WTC11 (cell line): ENCODE data around the gene BOC. TPM values are rescaled to one million over a fixed set of nuclear protein-coding genes. Genes with fewer than 3 reads are reported as not detected.

Experiments
- ATAC-seq: fragments of 200-7000 bp; cut with Tn5 transposase; 2 replicates; pipeline ENCODE4 v1.10.0; 2021; ENCODE audit warnings: mild to moderate bottlenecking, moderate library complexity
- CTCF ChIA-PET: fragments of 300-600 bp; sonication (Branson Sonifier 250); formaldehyde crosslinking; loops from one replicate; lab custom pipeline; 2021; ENCODE audit warnings: antibody characterized with exemption; lab: Charles Lee
- POLR2A ChIA-PET: fragments of 350-600 bp; sonication (Branson Sonifier 250); formaldehyde crosslinking; loops from one replicate; lab custom pipeline; 2021; ENCODE audit warnings: antibody characterized with exemption; lab: Charles Lee
- DNase-seq: peaks from one replicate; pipeline ENCODE4 v3.0.0; 2021; ENCODE audit warnings: low spot score
- H3K27ac Mint-ChIP-seq: 2 replicates; pipeline ENCODE4 v1.8.0; 2021; ENCODE audit warnings: mixed read lengths
- H3K27me3 Mint-ChIP-seq: 2 replicates; pipeline ENCODE4 v1.8.0; 2021; ENCODE audit warnings: low read depth, mild to moderate bottlenecking, moderate library complexity, mixed read lengths
- H3K36me3 Mint-ChIP-seq: 2 replicates; pipeline ENCODE4 v1.8.0; 2021; ENCODE audit warnings: mixed read lengths
- H3K4me1 Mint-ChIP-seq: 2 replicates; pipeline ENCODE4 v1.8.0; 2022; ENCODE audit warnings: mixed read lengths
- H3K4me3 Mint-ChIP-seq: 2 replicates; pipeline ENCODE4 v1.8.0; 2021; ENCODE audit warnings: mild to moderate bottlenecking, moderate library complexity, mixed read lengths
- H3K9me3 Mint-ChIP-seq: 2 replicates; pipeline ENCODE4 v1.8.0; 2021; ENCODE audit warnings: mixed read lengths
- IRF2 ChIP-seq: sonication (generic); formaldehyde crosslinking; IDR thresholded peaks from 2 replicates; pipeline ENCODE4 v1.8.0; 2022; ENCODE audit warnings: low read depth, missing genetic modification reagents, borderline replicate concordance
- MYBL2 ChIP-seq: sonication (generic); formaldehyde crosslinking; IDR thresholded peaks from 2 replicates; pipeline ENCODE4 v1.8.1; 2023; ENCODE audit warnings: mild to moderate bottlenecking, moderate library complexity, missing genetic modification reagents
- RORB ChIP-seq: fragments of 250-450 bp; sonication (Bioruptor Pico); IDR thresholded peaks from 2 replicates; pipeline ENCODE4 v1.9.0; 2021; ENCODE audit warnings: mild to moderate bottlenecking
- ZNF121 ChIP-seq: sonication (generic); formaldehyde crosslinking; IDR thresholded peaks from 2 replicates; pipeline ENCODE4 v1.8.0; 2023; ENCODE audit warnings: missing genetic modification reagents
- ZNF423 ChIP-seq: fragments of 250-450 bp; sonication (Bioruptor Pico); IDR thresholded peaks from 2 replicates; pipeline ENCODE4 v2.1.2; 2022; ENCODE audit warnings: mild to moderate bottlenecking, moderate library complexity
- ZNF671 ChIP-seq: fragments of 250-450 bp; sonication (Bioruptor Pico); IDR thresholded peaks from 2 replicates; pipeline ENCODE4 v1.8.0; 2021; ENCODE audit warnings: mild to moderate bottlenecking
- total RNA-seq: library from RNA; stranded (reverse); gene quantifications from 3 replicates; pipeline ENCODE4 v1.2.3, GENCODE V29; 2021
- TF ChIP-seq, protein P1 (sequence below): sonication (generic); formaldehyde crosslinking; IDR thresholded peaks from 2 replicates; pipeline ENCODE4 v1.8.0; 2022; ENCODE audit warnings: missing genetic modification reagents
- TF ChIP-seq, protein P2 (sequence below): fragments of 250-450 bp; sonication (Bioruptor Pico); IDR thresholded peaks from 2 replicates; pipeline ENCODE4 v1.9.0; 2021; ENCODE audit warnings: mild to moderate bottlenecking
- TF ChIP-seq, protein P3 (sequence below): fragments of 250-450 bp; sonication (Bioruptor Pico); IDR thresholded peaks from 2 replicates; pipeline ENCODE4 v1.9.0; 2021; ENCODE audit warnings: mild to moderate bottlenecking, borderline replicate concordance
- TF ChIP-seq, protein P4 (sequence below): fragments of 250-450 bp; sonication (Bioruptor Pico); IDR thresholded peaks from 2 replicates; pipeline ENCODE4 v2.1.2; 2022; ENCODE audit warnings: mild to moderate bottlenecking, moderate library complexity
- TF ChIP-seq, protein P5 (sequence below): sonication (generic); formaldehyde crosslinking; IDR thresholded peaks from 2 replicates; pipeline ENCODE4 v1.8.1; 2022; ENCODE audit warnings: low read depth, mild to moderate bottlenecking, moderate library complexity, missing genetic modification reagents, borderline replicate concordance
- TF ChIP-seq, protein P6 (sequence below): sonication (generic); formaldehyde crosslinking; IDR thresholded peaks from 2 replicates; pipeline ENCODE4 v1.8.1; 2022; ENCODE audit warnings: mild to moderate bottlenecking, moderate library complexity, missing genetic modification reagents
- TF ChIP-seq, protein P7 (sequence below): sonication (generic); formaldehyde crosslinking; IDR thresholded peaks from 2 replicates; pipeline ENCODE4 v1.8.1; 2023; ENCODE audit warnings: mild to moderate bottlenecking, moderate library complexity, missing genetic modification reagents
- TF ChIP-seq, protein P8 (sequence below): sonication (generic); formaldehyde crosslinking; IDR thresholded peaks from 2 replicates; pipeline ENCODE4 v1.8.0; 2022; ENCODE audit warnings: mild to moderate bottlenecking, missing genetic modification reagents
- TF ChIP-seq, protein P9 (sequence below): sonication (generic); formaldehyde crosslinking; IDR thresholded peaks from 2 replicates; pipeline ENCODE4 v1.8.0; 2023; ENCODE audit warnings: missing genetic modification reagents

The BOC gene
- total RNA-seq, 1 experiment from 2014 or later, result 8.0 TPM

DNA sequence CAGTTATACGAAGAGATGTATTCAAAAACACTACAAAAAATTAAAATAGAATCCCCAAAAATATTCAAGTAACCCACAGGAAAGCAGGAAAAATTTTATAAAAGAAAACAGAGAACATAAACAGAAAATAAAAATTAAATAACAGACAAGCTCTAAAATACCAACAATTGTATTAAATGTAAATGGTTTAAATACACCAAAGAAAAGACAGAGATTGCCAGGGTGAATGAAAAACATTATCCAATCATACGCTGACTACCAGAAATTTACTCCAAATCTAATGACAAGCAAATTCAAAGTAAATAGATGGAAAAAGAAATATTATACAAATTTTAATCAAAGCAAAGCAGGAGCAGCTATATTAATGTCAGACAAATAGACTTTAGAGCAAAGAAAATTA is 103.6 kb downstream of the BOC start (continued):
- TF ChIP-seq, protein P1, sequence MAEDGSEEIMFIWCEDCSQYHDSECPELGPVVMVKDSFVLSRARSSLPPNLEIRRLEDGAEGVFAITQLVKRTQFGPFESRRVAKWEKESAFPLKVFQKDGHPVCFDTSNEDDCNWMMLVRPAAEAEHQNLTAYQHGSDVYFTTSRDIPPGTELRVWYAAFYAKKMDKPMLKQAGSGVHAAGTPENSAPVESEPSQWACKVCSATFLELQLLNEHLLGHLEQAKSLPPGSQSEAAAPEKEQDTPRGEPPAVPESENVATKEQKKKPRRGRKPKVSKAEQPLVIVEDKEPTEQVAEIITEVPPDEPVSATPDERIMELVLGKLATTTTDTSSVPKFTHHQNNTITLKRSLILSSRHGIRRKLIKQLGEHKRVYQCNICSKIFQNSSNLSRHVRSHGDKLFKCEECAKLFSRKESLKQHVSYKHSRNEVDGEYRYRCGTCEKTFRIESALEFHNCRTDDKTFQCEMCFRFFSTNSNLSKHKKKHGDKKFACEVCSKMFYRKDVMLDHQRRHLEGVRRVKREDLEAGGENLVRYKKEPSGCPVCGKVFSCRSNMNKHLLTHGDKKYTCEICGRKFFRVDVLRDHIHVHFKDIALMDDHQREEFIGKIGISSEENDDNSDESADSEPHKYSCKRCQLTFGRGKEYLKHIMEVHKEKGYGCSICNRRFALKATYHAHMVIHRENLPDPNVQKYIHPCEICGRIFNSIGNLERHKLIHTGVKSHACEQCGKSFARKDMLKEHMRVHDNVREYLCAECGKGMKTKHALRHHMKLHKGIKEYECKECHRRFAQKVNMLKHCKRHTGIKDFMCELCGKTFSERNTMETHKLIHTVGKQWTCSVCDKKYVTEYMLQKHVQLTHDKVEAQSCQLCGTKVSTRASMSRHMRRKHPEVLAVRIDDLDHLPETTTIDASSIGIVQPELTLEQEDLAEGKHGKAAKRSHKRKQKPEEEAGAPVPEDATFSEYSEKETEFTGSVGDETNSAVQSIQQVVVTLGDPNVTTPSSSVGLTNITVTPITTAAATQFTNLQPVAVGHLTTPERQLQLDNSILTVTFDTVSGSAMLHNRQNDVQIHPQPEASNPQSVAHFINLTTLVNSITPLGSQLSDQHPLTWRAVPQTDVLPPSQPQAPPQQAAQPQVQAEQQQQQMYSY (CRISPR knock-in tag), result no peak
- TF ChIP-seq, protein P2, sequence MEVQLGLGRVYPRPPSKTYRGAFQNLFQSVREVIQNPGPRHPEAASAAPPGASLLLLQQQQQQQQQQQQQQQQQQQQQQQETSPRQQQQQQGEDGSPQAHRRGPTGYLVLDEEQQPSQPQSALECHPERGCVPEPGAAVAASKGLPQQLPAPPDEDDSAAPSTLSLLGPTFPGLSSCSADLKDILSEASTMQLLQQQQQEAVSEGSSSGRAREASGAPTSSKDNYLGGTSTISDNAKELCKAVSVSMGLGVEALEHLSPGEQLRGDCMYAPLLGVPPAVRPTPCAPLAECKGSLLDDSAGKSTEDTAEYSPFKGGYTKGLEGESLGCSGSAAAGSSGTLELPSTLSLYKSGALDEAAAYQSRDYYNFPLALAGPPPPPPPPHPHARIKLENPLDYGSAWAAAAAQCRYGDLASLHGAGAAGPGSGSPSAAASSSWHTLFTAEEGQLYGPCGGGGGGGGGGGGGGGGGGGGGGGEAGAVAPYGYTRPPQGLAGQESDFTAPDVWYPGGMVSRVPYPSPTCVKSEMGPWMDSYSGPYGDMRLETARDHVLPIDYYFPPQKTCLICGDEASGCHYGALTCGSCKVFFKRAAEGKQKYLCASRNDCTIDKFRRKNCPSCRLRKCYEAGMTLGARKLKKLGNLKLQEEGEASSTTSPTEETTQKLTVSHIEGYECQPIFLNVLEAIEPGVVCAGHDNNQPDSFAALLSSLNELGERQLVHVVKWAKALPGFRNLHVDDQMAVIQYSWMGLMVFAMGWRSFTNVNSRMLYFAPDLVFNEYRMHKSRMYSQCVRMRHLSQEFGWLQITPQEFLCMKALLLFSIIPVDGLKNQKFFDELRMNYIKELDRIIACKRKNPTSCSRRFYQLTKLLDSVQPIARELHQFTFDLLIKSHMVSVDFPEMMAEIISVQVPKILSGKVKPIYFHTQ, result no peak
- TF ChIP-seq MYBL2 (CRISPR knock-in tag) (no peak), ZNF121 (CRISPR knock-in tag) (no peak)
- TF ChIP-seq, protein P3, sequence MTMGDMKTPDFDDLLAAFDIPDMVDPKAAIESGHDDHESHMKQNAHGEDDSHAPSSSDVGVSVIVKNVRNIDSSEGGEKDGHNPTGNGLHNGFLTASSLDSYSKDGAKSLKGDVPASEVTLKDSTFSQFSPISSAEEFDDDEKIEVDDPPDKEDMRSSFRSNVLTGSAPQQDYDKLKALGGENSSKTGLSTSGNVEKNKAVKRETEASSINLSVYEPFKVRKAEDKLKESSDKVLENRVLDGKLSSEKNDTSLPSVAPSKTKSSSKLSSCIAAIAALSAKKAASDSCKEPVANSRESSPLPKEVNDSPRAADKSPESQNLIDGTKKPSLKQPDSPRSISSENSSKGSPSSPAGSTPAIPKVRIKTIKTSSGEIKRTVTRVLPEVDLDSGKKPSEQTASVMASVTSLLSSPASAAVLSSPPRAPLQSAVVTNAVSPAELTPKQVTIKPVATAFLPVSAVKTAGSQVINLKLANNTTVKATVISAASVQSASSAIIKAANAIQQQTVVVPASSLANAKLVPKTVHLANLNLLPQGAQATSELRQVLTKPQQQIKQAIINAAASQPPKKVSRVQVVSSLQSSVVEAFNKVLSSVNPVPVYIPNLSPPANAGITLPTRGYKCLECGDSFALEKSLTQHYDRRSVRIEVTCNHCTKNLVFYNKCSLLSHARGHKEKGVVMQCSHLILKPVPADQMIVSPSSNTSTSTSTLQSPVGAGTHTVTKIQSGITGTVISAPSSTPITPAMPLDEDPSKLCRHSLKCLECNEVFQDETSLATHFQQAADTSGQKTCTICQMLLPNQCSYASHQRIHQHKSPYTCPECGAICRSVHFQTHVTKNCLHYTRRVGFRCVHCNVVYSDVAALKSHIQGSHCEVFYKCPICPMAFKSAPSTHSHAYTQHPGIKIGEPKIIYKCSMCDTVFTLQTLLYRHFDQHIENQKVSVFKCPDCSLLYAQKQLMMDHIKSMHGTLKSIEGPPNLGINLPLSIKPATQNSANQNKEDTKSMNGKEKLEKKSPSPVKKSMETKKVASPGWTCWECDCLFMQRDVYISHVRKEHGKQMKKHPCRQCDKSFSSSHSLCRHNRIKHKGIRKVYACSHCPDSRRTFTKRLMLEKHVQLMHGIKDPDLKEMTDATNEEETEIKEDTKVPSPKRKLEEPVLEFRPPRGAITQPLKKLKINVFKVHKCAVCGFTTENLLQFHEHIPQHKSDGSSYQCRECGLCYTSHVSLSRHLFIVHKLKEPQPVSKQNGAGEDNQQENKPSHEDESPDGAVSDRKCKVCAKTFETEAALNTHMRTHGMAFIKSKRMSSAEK (CRISPR knock-in tag), result no peak

DNA sequence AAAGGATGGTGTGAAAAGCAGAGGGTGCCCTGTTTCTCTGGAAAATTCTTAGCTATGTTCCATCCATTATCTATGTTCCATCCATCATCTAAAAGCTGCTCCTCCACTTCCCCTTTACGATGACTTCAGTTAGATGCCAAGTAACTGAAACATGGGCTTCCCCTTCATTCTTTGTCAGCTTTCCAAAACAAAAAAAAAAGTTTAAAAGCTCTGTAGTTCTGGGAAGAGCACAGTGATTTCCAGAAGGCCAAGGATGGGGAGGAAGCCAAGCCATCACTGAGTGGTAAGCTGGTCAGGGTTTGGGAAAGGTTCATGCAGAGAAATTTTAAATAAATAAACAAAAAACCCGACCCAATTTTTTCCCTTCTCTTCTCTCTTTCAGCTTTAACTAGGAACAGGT is 118.4 kb downstream of the BOC start:
- Mint-ChIP-seq H3K27ac (no peak overlapping the region), H3K27me3 (no peaks in the 10 kb centered on the region; the same call in 1 of the 2 replicates), H3K9me3 (no peaks in the 10 kb centered on the region), H3K4me3 (no peak overlapping the region), H3K4me1 (no peaks in the 10 kb centered on the region), H3K36me3 (no peaks in the 10 kb centered on the region)
- ATAC-seq, result no peak
- POLR2A ChIA-PET, result interaction anchor here (0.7 kb wide), 1 partner anchor 79 kb away, joined by 6 read pairs; no protein-coding TSS in a partner anchor
- no peak for DNase-seq
- CTCF ChIA-PET, result interaction anchor here (1.0 kb wide), 1 partner anchor 10 kb away, joined by 5 read pairs; no protein-coding TSS in a partner anchor
- TF ChIP-seq, protein P4, sequence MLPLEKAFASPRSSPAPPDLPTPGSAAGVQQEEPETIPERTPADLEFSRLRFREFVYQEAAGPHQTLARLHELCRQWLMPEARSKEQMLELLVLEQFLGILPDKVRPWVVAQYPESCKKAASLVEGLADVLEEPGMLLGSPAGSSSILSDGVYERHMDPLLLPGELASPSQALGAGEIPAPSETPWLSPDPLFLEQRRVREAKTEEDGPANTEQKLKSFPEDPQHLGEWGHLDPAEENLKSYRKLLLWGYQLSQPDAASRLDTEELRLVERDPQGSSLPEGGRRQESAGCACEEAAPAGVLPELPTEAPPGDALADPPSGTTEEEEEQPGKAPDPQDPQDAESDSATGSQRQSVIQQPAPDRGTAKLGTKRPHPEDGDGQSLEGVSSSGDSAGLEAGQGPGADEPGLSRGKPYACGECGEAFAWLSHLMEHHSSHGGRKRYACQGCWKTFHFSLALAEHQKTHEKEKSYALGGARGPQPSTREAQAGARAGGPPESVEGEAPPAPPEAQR, result no peak
- TF ChIP-seq ZNF423, result no peak
- TF ChIP-seq RORB (CRISPR knock-in tag), result no peak
- TF ChIP-seq, protein P5, sequence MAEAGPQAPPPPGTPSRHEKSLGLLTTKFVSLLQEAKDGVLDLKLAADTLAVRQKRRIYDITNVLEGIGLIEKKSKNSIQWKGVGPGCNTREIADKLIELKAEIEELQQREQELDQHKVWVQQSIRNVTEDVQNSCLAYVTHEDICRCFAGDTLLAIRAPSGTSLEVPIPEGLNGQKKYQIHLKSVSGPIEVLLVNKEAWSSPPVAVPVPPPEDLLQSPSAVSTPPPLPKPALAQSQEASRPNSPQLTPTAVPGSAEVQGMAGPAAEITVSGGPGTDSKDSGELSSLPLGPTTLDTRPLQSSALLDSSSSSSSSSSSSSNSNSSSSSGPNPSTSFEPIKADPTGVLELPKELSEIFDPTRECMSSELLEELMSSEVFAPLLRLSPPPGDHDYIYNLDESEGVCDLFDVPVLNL (CRISPR knock-in tag), result no peak
- TF ChIP-seq ZNF121 (CRISPR knock-in tag), result no peak
- no peak for TF ChIP-seq IRF2 (CRISPR knock-in tag)
- TF ChIP-seq, protein P6, sequence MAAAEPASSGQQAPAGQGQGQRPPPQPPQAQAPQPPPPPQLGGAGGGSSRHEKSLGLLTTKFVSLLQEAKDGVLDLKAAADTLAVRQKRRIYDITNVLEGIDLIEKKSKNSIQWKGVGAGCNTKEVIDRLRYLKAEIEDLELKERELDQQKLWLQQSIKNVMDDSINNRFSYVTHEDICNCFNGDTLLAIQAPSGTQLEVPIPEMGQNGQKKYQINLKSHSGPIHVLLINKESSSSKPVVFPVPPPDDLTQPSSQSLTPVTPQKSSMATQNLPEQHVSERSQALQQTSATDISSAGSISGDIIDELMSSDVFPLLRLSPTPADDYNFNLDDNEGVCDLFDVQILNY, result no peak
- TF ChIP-seq ZNF671 (CRISPR knock-in tag), result no peak
- TF ChIP-seq, protein P7, sequence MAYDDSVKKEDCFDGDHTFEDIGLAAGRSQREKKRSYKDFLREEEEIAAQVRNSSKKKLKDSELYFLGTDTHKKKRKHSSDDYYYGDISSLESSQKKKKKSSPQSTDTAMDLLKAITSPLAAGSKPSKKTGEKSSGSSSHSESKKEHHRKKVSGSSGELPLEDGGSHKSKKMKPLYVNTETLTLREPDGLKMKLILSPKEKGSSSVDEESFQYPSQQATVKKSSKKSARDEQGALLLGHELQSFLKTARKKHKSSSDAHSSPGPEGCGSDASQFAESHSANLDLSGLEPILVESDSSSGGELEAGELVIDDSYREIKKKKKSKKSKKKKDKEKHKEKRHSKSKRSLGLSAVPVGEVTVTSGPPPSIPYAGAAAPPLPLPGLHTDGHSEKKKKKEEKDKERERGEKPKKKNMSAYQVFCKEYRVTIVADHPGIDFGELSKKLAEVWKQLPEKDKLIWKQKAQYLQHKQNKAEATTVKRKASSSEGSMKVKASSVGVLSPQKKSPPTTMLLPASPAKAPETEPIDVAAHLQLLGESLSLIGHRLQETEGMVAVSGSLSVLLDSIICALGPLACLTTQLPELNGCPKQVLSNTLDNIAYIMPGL (CRISPR knock-in tag), result no peak
- TF ChIP-seq, protein P8, sequence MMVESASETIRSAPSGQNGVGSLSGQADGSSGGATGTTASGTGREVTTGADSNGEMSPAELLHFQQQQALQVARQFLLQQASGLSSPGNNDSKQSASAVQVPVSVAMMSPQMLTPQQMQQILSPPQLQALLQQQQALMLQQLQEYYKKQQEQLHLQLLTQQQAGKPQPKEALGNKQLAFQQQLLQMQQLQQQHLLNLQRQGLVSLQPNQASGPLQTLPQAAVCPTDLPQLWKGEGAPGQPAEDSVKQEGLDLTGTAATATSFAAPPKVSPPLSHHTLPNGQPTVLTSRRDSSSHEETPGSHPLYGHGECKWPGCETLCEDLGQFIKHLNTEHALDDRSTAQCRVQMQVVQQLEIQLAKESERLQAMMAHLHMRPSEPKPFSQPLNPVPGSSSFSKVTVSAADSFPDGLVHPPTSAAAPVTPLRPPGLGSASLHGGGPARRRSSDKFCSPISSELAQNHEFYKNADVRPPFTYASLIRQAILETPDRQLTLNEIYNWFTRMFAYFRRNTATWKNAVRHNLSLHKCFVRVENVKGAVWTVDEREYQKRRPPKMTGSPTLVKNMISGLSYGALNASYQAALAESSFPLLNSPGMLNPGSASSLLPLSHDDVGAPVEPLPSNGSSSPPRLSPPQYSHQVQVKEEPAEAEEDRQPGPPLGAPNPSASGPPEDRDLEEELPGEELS (CRISPR knock-in tag), result no peak
- TF ChIP-seq, protein P9, sequence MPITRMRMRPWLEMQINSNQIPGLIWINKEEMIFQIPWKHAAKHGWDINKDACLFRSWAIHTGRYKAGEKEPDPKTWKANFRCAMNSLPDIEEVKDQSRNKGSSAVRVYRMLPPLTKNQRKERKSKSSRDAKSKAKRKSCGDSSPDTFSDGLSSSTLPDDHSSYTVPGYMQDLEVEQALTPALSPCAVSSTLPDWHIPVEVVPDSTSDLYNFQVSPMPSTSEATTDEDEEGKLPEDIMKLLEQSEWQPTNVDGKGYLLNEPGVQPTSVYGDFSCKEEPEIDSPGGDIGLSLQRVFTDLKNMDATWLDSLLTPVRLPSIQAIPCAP, result no peak
